ENCODE measurements around the gene GSTO2.

The GSTO2 gene

DNA sequence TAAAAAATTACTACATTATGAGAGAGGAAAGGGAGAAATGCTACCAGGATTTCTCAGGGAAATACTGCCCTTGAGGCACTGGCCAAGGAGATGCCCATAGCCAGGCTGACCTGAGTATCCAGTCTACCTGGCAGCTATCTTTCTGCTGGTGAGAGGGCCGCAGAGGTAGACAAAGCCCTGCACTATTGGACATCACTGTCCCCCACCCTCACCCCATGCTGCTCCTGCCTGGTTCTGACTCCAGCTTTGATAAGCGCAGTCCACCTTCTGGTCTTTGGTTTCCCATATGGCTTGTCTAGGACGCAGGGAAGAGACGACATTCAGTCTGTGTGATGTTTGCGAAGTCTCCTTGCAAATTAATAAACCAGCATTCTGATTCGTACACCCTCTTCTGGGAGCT lies 65.6 kb downstream of the GSTO2 start:
- DNase-seq (ENCODE audit: low spot score), result no peak
- Mint-ChIP-seq H3K27me3 (ENCODE audit: low read depth) (no peaks in the 10 kb centered on the region), H3K36me3 (ENCODE audit: low read depth) (peaks cover 22% of the 10 kb centered on the region), H3K4me3 (no peak overlapping the region), H3K9me3 (no peaks in the 10 kb centered on the region), H3K27ac (no peak overlapping the region), H3K4me1 (ENCODE audit: low read depth) (peaks cover 69% of the 10 kb centered on the region)

DNA sequence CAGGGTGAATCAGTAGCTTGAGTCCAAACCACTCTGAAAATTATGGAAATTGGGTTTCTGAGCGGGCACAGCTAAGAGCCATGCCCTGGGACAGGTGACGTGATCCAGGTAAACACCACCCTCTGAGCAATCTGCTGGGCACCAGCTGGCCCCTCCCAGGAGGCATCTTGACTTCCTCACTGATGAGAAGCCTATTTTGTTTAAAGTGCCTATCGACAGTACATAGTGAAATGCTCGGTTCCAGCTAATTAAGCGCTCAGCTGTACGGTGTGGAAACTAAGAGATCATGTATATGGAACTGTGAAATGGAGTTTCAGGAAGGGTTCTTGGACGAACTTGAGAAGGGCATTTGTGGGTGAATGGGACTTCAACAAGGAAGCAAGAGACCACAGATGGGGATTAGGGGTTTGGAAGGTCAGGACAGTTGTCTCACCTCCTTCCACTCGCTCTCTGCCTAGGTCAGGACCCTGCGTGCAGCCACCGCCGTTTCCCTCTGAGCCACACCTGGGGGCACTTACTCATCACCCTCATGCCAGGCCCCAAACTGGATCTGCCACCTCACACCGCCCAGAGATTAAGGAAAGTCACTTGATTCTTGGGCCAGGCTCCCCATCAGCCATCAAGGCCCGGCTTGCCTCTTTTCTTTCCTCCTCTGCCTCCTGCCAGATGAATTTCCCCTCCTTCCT lies 66.1 kb downstream of the GSTO2 start:
- H3K9me3 Mint-ChIP-seq, result no peaks in the 10 kb centered on the region
- DNase-seq (ENCODE audit: low spot score), result no peak
- peak overlapping the region; percentile 97 for H3K4me3 Mint-ChIP-seq
- peak overlapping the region; percentile 23 for H3K27ac Mint-ChIP-seq
- H3K36me3 Mint-ChIP-seq (ENCODE audit: low read depth), result peaks cover 22% of the 10 kb centered on the region
- peaks cover 69% of the 10 kb centered on the region for H3K4me1 Mint-ChIP-seq (ENCODE audit: low read depth)
- peaks cover 2% of the 10 kb centered on the region for H3K27me3 Mint-ChIP-seq (ENCODE audit: low read depth)

DNA sequence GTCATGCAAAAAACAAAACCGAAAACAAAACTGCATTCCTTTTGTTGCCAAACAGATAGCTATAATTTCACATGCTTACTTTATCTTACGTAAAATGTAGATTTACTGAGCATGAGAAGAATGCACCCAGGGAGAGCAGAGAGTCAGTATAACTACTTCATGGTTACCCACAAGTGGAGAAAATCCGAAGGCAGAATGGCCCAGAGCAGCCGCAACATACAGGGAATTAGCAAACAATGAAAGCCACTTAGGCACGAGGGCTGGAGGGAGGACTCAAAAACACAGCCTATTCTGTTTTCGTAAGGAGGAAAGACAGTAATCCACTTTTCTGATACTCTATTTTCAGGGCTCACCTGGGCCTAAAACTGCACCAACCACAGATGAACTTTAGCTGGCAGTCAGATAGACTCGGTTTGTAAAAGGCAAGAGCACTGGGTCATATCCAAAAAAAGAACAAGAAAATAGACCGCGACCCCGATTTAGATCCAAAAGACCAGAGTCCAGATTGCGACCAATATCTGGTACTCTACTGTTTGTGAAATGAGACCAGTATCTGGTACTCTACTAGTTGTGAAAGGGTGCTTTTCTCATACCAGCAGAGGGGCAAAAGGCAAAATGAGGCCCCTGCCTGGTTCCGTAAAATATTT lies 68.0 kb downstream of the GSTO2 start:
- Mint-ChIP-seq H3K36me3 (ENCODE audit: low read depth) (peaks cover 18% of the 10 kb centered on the region), H3K4me3 (peak overlapping the region; percentile 97), H3K27ac (peak overlapping the region; percentile 100), H3K27me3 (ENCODE audit: low read depth) (peaks cover 5% of the 10 kb centered on the region), H3K4me1 (ENCODE audit: low read depth) (peaks cover 54% of the 10 kb centered on the region), H3K9me3 (no peaks in the 10 kb centered on the region)
- DNase-seq (ENCODE audit: low spot score), result no peak

DNA sequence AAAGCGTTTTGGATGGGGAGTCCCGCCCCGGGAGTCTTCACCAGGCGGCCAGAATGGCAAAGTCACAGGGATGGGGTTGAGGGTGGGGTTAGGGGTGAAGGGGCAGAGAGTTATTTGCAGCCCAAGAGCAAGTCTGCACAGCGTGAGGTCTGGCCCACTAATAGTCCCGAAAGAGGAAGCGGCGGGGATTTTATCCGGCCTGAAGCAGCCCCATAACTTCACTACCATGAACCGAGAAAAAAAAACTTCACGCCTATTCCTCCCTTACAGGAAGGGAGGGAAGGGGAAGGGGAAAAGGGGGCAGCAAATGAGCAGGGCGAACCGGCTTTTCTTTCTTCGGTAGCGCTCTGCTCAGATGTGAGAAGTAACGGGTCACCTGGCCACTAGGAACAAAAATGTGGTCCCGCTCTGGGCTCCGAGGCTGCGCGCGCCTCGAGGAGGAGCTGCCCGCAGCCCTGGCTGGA lies 68.6 kb downstream of the GSTO2 start:
- H3K4me3 Mint-ChIP-seq, result peak overlapping the region; percentile 97
- peaks cover 18% of the 10 kb centered on the region for H3K36me3 Mint-ChIP-seq (ENCODE audit: low read depth)
- no peak for DNase-seq (ENCODE audit: low spot score)
- H3K9me3 Mint-ChIP-seq, result no peaks in the 10 kb centered on the region
- H3K4me1 Mint-ChIP-seq (ENCODE audit: low read depth), result peaks cover 53% of the 10 kb centered on the region
- H3K27ac Mint-ChIP-seq, result peak overlapping the region; percentile 100
- H3K27me3 Mint-ChIP-seq (ENCODE audit: low read depth), result peaks cover 5% of the 10 kb centered on the region

DNA sequence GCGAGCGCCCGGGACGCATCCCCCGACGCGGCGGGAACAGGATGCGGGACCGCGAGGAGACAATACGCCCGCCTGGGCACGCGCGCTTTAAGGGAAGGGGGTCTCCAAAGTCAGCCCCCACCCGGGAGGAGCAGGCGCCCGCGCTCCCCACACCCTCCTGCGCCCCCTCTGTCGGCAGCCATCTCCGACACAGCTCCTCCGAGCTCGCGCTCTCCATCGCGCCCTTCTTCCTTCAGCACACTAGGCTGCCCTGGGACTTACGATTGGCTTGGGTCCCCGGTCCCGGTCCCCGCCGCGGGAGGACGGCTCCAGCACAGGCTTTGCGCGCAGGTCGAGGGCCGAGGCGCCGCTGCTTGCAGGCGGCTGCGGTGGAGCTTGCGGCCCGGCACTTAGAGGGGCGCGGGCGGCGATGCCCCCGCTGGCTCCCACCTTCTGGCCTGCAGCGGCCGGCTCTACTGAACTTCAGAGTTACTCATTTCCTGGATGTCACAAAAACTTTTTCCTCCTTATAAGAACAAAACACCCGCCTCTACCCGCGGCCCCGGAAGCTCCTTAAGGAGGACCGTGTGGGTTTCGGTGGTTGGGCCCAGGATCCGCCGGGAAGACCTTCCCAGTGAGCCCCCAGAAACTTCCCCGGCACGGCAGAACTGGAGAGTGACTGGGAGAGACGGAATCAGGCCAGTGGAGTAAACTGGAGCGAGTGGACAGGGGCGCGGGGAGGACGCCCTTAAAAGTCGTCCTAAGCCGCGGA lies 69.2 kb downstream of the GSTO2 start, which contains the start of gene ITPRIP:
Gene ITPRIP (minus strand): TSS at position 481 of the 751 bp plus-strand sequence. CDS start 22,414 bp downstream, outside the sequence.
- Mint-ChIP-seq H3K4me1 (ENCODE audit: low read depth) (peaks cover 46% of the 10 kb centered on the region), H3K36me3 (ENCODE audit: low read depth) (peaks cover 12% of the 10 kb centered on the region), H3K9me3 (no peaks in the 10 kb centered on the region), H3K4me3 (peak within 1 kb of the TSS; percentile 97), H3K27me3 (ENCODE audit: low read depth) (peaks cover 5% of the 10 kb centered on the region), H3K27ac (peak within 1 kb of the TSS; percentile 100)
- DNase-seq (ENCODE audit: low spot score), result peak; percentile 75

DNA sequence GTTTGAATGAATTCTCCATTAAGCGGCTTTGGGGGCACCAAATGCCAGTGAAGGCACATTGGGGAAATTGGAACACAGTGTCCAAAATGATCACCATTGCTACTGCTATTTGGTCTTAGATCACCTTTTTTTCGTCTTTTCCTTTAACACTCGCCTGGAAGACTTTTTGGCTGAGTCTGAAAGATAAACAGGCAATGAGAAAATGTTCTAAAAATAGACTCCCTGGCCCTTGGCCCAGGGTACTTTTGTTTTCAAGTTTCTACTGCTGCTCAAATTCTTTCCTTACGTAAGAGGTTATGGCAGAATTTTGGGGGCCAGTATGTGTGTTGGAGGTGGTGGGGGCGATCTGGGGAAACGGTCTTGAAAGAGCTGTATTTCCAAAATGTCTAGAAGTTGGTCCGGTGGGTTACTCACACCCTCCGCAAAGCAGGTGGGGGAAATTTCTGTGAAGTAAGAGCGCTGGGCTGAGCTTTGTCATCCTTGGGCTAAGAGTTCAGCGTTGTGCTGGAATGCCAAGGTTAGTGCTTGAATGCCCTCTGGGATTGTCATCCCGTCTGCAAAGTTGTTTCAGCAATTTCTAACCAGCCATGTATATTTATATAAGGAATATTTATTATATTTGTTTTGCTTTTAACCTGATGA lies 70.6 kb downstream of the GSTO2 start:
- peak overlapping the region; percentile 97 for H3K4me3 Mint-ChIP-seq
- no peaks in the 10 kb centered on the region for H3K9me3 Mint-ChIP-seq
- H3K4me1 Mint-ChIP-seq (ENCODE audit: low read depth), result peaks cover 38% of the 10 kb centered on the region
- DNase-seq (ENCODE audit: low spot score), result no peak
- H3K27ac Mint-ChIP-seq, result peak overlapping the region; percentile 69
- peaks cover 5% of the 10 kb centered on the region for H3K27me3 Mint-ChIP-seq (ENCODE audit: low read depth)
- H3K36me3 Mint-ChIP-seq (ENCODE audit: low read depth), result peaks cover 8% of the 10 kb centered on the region

DNA sequence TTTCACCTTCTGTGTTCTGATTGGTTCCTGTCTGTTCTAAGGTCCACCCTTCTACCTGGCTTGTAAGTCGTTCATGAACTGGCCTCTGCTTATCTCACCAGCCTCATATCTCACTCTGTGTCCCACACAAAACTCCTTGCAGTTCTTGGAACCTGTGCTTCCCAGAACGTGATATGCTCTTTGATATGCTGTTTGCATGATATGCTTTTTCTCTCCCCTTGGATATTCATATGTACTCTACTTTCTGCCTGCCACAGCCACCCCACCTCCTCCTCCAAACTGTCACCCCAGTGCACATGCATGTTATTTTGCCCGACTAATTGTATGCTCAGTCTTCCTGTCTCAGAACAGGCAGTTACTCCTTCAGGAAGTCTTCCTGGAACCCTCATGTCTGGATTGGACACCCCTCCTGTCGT lies 71.1 kb downstream of the GSTO2 start:
- Mint-ChIP-seq H3K9me3 (peaks cover under 1% of the 10 kb centered on the region), H3K4me1 (ENCODE audit: low read depth) (peaks cover 33% of the 10 kb centered on the region), H3K27me3 (ENCODE audit: low read depth) (peaks cover 5% of the 10 kb centered on the region), H3K36me3 (ENCODE audit: low read depth) (peaks cover 5% of the 10 kb centered on the region), H3K4me3 (peak overlapping the region; percentile 52), H3K27ac (peak overlapping the region; percentile 32)
- DNase-seq (ENCODE audit: low spot score), result no peak

DNA sequence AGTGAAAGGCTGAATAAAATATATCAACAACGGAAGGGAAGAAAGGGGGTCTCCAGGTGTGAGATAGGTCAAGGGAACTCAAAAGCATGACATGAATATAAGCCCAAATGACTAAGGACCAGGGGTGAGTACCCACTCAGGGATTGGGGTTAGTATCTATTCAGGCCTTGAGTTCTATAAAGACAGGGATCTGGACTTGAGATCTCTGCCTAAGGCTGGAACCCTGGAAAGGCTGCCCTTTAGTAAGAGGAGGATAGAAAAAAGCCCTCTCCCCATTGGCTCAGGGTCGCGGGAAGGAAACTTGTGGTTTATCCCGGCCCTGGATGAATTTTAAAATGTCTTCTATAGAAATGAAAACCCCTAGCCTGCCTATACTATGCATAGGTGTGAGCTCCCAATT lies 71.7 kb downstream of the GSTO2 start:
- H3K27me3 Mint-ChIP-seq (ENCODE audit: low read depth), result peaks cover 5% of the 10 kb centered on the region
- peaks cover 33% of the 10 kb centered on the region for H3K4me1 Mint-ChIP-seq (ENCODE audit: low read depth)
- peaks cover 5% of the 10 kb centered on the region for H3K9me3 Mint-ChIP-seq
- H3K4me3 Mint-ChIP-seq, result no peak overlapping the region
- no peak overlapping the region for H3K27ac Mint-ChIP-seq
- no peak for DNase-seq (ENCODE audit: low spot score)
- H3K36me3 Mint-ChIP-seq (ENCODE audit: low read depth), result peaks cover 8% of the 10 kb centered on the region

DNA sequence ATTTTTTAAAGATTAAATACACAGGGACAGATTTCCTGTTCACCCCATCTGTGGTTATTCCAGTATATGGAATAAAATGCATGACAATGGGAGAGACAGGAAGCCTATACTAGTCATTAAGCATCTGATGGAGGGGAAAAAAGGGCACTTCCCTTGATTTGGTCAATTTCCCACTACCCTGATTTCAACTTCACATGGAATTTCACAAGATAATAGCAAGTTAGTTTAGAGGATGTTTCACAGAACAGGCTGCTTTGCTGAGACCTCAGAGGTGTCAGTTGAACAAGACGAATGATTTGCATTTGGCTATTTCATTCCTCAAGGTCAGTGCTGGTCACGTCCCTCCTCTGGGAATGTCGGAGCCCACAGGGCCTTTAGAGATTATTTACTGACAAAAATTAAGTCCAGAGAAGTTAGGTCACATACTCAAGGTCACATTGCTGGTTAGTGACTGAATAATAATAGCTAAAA lies 74.0 kb downstream of the GSTO2 start:
- no peak overlapping the region for H3K27ac Mint-ChIP-seq
- peaks cover 9% of the 10 kb centered on the region for H3K9me3 Mint-ChIP-seq
- no peak for DNase-seq (ENCODE audit: low spot score)
- H3K36me3 Mint-ChIP-seq (ENCODE audit: low read depth), result peaks cover 6% of the 10 kb centered on the region
- peaks cover 5% of the 10 kb centered on the region for H3K27me3 Mint-ChIP-seq (ENCODE audit: low read depth)
- H3K4me1 Mint-ChIP-seq (ENCODE audit: low read depth), result peaks cover 27% of the 10 kb centered on the region
- H3K4me3 Mint-ChIP-seq, result no peak overlapping the region

DNA sequence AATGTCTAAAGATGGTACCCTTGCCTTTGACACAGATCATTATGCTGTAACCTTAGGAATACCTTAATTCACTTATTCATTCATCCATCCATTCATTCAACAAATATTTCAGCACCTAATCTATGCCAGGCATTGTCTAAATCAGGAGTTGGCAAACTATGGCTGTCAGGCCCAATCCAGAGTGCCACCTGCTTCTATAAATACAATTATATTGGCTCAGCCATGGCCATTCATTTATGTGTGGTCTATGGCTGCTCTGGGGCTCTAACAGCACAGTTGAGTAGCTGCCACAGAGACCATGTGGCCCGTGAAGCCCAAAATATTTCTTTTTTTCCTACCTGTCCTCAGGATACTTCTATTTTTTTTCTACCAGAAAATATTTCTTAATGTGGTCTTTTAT lies 75.2 kb downstream of the GSTO2 start:
- peaks cover 5% of the 10 kb centered on the region for H3K27me3 Mint-ChIP-seq (ENCODE audit: low read depth)
- H3K4me1 Mint-ChIP-seq (ENCODE audit: low read depth), result peaks cover 21% of the 10 kb centered on the region
- H3K27ac Mint-ChIP-seq, result no peak overlapping the region
- H3K9me3 Mint-ChIP-seq, result peaks cover 9% of the 10 kb centered on the region
- peaks cover 6% of the 10 kb centered on the region for H3K36me3 Mint-ChIP-seq (ENCODE audit: low read depth)
- no peak for DNase-seq (ENCODE audit: low spot score)
- H3K4me3 Mint-ChIP-seq, result no peak overlapping the region

DNA sequence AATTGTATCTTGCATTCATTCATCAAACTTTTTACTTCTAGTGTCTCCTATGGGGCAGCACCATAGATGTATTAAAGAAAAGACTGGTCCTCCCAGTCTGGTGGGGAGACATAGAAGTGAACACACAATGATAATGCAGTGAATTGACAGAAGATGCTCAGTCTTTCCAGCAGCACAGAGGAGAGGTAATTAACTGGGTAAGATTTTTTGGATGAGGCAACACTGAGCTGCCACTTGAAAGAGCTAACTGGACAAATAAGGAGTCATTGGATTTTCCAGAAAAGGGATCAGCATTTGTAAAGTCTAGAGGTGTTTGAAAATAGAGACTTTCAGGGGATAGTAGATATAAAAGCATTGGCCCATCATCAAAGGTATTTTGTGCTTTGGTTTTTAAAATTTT lies 76.5 kb downstream of the GSTO2 start:
- H3K9me3 Mint-ChIP-seq, result peaks cover 9% of the 10 kb centered on the region
- peaks cover 10% of the 10 kb centered on the region for H3K4me1 Mint-ChIP-seq (ENCODE audit: low read depth)
- no peak overlapping the region for H3K27ac Mint-ChIP-seq
- DNase-seq (ENCODE audit: low spot score), result no peak
- H3K36me3 Mint-ChIP-seq (ENCODE audit: low read depth), result peaks cover 6% of the 10 kb centered on the region
- H3K4me3 Mint-ChIP-seq, result no peak overlapping the region
- H3K27me3 Mint-ChIP-seq (ENCODE audit: low read depth), result no peaks in the 10 kb centered on the region

DNA sequence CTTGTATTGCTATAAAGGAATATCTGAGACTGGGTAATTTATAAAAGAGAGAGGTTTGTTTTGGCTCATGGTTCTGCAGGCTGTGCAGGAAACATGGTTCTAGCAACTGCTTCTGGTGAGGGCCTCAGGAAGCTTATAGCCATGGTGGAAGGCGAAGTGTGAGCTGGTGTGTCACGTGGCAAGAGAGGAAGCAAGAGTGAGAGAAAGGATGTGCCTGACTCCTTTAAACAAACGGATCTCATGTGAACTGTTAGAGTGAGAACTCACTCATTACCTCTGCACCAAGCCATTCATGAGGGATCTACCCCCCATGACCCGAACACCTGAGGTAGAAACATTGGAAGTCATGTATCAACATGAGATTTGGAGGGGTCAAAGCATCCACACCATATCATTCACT lies 77.0 kb downstream of the GSTO2 start:
- peaks cover 6% of the 10 kb centered on the region for H3K36me3 Mint-ChIP-seq (ENCODE audit: low read depth)
- H3K4me1 Mint-ChIP-seq (ENCODE audit: low read depth), result peaks cover 11% of the 10 kb centered on the region
- H3K4me3 Mint-ChIP-seq, result no peak overlapping the region
- no peak overlapping the region for H3K27ac Mint-ChIP-seq
- H3K27me3 Mint-ChIP-seq (ENCODE audit: low read depth), result no peaks in the 10 kb centered on the region
- DNase-seq (ENCODE audit: low spot score), result no peak
- peaks cover 9% of the 10 kb centered on the region for H3K9me3 Mint-ChIP-seq

DNA sequence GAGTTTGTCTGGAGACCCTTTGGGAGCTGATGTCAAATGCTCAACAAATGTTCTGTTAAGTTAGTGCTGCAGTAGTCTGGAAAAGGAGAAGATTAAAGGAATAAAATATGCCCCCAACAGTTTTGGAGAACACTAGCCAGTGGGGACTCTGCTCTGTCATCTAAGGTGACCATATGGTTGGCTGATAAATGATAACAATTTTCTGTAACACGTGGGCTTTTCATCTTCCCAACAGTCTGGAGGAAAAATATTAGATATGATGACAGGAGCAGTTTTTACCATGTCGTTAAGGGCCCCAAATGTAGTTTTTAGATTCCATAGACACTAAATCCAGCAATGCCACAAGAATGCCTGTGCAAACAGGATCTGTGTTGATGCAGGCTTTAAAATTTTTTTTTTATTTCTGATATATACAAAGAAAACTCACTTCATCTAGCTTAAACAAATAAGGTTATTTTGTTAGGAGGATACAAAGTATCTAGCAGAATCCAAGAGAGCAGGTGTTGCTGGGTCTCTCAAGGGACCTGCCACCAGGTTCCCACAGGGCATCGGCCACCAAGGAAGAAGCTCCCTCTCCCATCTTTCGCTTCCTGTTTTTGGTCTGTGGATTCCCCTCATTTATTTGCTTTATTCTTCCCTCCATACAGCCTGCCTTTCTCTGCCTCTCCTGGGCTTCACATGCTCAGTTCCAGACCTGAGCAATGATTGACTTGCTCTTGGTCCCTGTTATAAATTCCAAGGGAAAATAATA lies 78.5 kb downstream of the GSTO2 start:
- H3K27me3 Mint-ChIP-seq (ENCODE audit: low read depth), result no peaks in the 10 kb centered on the region
- H3K4me1 Mint-ChIP-seq (ENCODE audit: low read depth), result peaks cover 25% of the 10 kb centered on the region

More for the DNA sequence above, 78.5 kb downstream of the GSTO2 start:
- Mint-ChIP-seq H3K9me3 (peaks cover 9% of the 10 kb centered on the region), H3K36me3 (ENCODE audit: low read depth) (peaks cover 6% of the 10 kb centered on the region), H3K27ac (no peak overlapping the region), H3K4me3 (no peak overlapping the region)
- no peak for DNase-seq (ENCODE audit: low spot score)

All from T-helper 2 cell treated with Interferon-gamma antibody and Interleukin-4, amounts not matched to agents 5 μg/mL and 100 μg/mL, for 36 hours (primary cell).